GM18520 (cell line): Measurements from ENCODE around the gene PROX2.

Experiments used
- ATAC-seq: cut with Tn5 transposase; IDR thresholded peaks from one replicate; pipeline ENCODE4 v1.9.1; 2021; ENCODE audit not compliant: unreplicated experiment

Gene PROX2

DNA sequence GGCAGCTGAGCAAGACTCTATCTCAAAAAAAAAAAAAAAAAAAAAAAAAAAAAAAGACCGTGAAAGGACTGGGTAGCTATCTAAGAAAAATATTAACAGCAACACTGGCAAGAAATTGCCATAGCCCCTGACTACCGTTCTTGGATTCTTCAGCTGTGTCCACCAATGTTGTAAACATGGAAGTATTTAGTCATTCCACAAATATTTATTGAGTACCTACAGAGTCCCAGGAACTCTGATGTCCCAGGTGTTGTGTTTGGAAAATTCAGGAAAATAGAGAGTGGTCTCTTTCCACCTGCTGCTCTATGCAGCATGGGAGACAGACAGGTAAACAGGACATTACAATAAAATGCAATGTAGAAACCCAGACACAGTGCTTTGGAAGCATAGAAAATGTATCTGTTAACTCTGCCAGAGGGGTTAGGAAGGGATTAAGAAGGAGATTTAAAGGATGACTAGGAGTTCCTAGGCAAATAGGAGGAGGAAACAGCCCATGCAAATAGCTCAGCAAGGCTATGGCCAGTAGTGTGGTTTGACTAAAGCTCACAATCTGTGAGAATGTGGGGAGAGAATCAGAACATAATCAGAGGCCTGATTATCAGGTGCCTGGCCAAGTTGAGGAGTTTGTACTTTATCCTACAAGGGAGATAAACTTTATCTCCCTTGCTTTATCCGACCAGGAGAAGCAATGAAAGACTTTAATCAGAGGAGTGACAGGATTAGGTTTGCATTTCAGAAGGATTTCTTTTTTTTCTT, 3.7 kb upstream of the PROX2 start:
- no peak for ATAC-seq

- ATAC-seq, result no peak
These were observed 741 bp downstream of the PROX2 start for GRCh38 chr14:74875204-74875603.

- ATAC-seq, result no peak
These were observed 4.1 kb downstream of the PROX2 start for GRCh38 chr14:74871819-74872218.

GRCh38 chr14:74868739-74869138, 7.2 kb downstream of the PROX2 start:
- ATAC-seq, result no peak

DNA sequence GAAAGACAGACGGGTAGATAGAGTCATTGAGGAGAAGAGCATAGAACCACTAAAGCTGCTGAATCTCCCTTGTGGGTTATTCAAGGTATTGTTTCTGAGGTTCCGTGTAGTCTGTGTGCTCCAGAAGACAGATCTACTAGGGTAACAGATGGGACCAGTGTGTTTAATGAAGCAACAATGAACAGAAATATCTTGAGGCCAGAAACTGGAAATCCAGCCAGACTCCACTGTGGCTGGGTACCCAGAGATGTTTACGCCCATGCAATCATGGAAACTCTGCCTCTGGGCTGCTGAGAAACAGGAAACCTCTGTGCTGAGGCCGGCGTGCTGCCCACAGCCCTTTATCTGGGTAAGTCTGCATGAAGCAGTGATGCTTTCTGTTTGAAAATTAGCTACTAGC, 8.3 kb downstream of the PROX2 start:
- no peak for ATAC-seq

- ATAC-seq, result no peak
These were observed 9.1 kb downstream of the PROX2 start for GRCh38 chr14:74866708-74867389.

DNA sequence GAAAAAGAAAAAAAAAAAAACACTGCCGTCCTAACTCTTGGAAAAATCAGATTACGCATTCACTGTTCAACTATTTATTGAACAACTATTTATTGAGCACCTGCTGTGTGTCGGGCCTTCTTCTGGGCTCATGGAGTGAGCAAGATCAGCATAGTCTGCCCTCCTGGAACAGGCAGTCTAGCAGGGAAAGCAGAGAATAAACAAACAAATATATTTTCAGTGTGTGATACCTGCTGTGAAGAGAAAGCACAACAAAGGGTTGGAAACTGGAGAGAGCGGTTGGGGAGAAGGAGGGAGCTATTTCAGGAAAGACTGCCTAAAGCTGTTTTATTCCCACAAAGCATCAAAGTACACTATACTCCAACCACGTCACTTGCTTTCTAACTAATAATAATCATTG, 10.8 kb downstream of the PROX2 start:
- no peak for ATAC-seq

GRCh38 chr14:74864198-74864597, 11.7 kb downstream of the PROX2 start:
- no peak for ATAC-seq

DNA sequence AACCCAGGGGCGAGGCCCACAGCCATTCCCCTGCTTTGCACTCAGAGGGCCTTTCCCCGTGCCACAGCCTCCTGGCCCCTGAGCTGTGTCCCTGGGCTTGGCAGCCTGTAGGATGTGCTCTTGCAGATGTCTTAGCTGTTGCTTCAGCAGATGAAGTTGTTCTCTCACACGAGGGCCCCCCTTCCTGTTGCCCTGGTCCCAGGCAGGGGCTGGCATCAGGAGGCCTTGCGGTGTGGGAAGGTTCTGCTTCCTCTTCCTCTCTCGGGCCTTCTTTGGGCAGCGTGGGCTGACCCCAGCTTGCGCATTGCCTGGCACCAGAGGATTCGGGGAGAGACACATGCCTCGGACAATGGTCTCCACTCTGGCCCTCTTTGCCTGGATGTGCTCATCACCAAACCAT, 12.7 kb downstream of the PROX2 start:
- no peak for ATAC-seq

DNA sequence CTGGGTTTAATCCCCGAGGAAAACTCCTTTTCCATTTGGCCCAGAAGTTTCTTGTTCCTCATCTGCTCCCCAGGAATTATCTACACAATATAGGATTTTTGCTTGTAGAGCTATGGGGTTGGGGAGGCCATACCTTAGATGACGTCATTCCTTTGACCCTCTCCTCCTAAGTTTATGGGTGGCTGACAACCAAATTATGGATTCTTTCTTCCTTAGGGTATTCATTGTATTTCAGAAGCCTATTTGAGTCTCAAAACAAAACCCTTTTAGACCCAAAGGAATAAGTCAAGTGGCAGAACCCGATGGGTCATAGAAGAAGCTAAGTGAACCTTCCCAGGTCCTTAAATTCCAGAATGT, 14.2 kb downstream of the PROX2 start:
- ATAC-seq, result no peak

- ATAC-seq, result no peak
These were observed 14.8 kb downstream of the PROX2 start for GRCh38 chr14:74860899-74861733.

DNA sequence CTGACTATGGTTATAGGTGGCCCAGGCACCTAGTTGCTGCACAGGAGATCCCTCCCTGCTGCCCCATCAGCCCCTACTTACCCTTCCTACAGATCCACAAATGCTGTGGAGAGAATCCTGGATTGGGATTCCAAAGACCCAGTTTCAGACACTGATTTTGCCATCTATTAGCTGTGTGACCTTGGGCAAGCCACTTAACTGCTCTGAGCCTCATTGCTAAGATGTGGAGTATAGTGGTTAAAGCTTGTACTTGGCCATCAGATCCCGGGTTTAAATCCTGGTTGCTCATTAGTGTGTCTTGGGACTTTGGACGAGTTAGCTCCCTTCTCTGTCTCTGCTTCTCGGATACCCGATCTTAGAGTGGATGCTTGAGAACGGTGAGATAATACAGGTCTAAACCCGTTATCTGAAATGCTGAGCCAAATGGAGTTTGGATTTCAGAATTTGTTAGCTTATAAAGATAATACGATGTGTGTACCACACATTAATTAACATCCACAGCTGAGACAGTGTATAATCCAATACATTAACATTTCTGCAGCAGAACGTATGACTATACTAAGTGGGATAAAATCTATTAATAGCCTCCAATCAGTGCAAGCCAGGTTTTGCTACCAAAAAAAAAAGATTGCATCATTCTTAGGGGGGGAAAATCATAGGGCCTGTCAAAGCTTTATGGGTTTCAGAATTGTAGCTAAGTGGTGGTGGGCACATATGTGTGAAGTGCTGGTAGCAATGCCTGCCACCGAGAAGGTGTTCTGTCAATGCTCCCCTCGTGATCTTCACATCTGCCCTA, 16.0 kb downstream of the PROX2 start:
- ATAC-seq, result no peak

- no peak for ATAC-seq
These were observed 17.9 kb downstream of the PROX2 start for GRCh38 chr14:74858022-74858421.

- ATAC-seq, result no peak
These were observed 19.6 kb downstream of the PROX2 start for GRCh38 chr14:74856366-74856765.

DNA sequence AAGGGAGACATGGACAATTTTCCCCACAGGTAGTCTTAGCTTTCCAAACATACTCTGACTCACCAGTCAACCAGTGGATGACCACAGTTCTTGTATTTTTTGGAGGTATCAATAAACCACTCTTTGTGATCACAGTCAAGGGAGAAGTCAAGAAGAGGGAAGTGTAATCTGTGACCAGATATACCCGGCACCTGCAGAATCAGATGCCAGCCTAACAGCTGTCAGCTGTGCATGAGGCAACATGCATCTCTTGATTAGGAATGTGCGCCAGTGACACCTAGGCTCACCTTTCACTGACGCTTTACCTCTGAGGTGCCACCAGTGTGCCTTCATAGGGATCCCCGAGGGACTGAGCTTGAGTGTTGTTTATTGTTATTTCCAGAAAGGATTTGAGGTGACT, 20.0 kb downstream of the PROX2 start:
- no peak for ATAC-seq

DNA sequence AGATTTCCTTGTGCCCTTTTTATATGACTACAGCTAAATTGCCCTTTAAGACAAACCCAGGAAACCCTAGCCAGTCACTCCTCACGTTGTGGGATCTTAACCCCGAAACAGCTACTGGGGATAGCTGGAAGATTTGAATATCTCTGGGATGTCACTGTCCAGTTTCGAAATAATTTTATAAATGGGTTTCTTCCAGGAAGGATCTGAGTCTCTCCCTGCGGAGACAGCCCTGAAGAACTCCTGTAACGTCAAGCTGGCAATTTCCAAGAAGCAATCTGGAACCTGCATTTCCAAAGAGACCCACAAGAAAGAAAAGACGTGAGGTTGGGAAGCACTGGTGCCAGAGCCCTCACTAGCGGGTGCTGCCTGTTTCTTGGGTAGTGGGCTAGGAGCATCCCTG, 20.9 kb downstream of the PROX2 start:
- ATAC-seq, result no peak

- ATAC-seq, result no peak
These were observed 22.4 kb downstream of the PROX2 start for GRCh38 chr14:74853581-74853980.

GRCh38 chr14:74852922-74853530, 22.9 kb downstream of the PROX2 start:
- no peak for ATAC-seq

- no peak for ATAC-seq
These were observed 27.2 kb downstream of the PROX2 start for GRCh38 chr14:74848768-74849167.

- ATAC-seq, result no peak
These were observed 28.8 kb downstream of the PROX2 start for GRCh38 chr14:74846968-74847665.
